Kasumi-1 (cell line): Measurements from ENCODE around the gene ERMARD.

Experiments
- DNase-seq, 2 experiments: peaks; one replicate each; lab custom pipeline; 2025; lab: John Stamatoyannopoulos, UW

Gene ERMARD

GRCh38 chr6:169802790-169803189 lies 51.4 kb downstream of the ERMARD start:
- no peak for DNase-seq

- peak; percentile 4 to 20 for DNase-seq
These were observed 51.9 kb downstream of the ERMARD start for GRCh38 chr6:169803271-169803811.

DNA sequence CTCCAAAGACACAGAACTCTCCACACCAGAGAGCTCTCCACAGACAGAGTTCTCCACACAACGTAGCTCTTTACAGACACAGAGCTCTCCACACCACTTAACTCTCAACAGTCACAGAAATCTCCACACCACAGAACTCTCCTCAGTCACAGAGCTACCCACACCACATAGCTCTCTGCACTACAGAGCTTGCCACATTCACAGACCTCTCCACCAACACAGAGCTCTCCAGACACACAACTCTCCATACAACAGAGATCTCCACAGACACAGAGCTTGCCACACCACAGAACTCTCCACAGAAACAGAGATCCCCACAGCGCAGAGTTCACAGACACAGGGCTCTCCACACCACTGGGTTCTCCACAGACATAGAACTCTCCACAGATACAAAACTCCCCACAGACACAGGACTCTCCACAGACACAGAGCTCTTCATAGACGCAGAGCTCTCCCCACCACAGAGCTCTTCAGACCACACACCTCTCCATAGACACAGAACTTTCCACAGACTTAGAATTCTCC lies 52.5 kb downstream of the ERMARD start:
- no peak for DNase-seq

DNA sequence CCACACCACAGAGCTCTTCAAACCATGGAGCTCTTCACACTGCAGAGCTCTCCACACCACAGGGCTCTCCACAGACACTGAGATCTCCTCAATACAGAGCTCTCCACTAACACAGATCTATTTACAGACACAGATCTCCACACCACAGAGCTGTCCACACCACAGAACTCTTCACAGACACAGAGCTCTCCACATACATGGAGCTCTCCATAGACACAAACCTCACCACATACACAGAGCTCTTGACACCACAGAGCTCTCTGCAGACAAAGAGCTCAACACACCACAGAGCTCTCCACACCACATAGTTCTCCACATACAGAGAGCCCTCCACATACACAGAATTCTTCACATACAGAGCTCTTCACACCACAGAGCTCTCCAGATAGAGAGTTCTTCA lies 53.0 kb downstream of the ERMARD start:
- no peak for DNase-seq

- DNase-seq = no peak
These were observed 53.9 kb downstream of the ERMARD start for GRCh38 chr6:169805242-169805838.

GRCh38 chr6:169806701-169807100 lies 55.3 kb downstream of the ERMARD start:
- DNase-seq = no peak

DNA sequence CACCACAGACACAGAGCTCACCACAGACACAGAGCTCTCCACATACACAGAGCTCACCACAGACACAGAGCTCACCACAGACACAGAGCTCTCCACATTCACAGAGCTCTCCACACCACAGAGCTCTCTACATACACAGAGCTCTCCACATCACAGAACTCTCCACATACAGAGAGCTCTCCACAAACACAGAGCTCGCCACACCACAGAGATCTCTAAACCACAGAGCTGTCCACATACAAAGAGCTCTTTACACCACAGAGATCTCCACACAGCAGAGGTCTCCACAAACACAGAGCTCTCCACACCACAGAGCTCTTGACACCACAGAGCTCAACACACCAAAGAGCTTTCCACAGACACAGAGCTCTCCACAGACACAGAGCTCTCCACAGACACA lies 55.8 kb downstream of the ERMARD start:
- DNase-seq = no peak

- no peak for DNase-seq
These were observed 56.5 kb downstream of the ERMARD start for GRCh38 chr6:169807699-169808607.

DNA sequence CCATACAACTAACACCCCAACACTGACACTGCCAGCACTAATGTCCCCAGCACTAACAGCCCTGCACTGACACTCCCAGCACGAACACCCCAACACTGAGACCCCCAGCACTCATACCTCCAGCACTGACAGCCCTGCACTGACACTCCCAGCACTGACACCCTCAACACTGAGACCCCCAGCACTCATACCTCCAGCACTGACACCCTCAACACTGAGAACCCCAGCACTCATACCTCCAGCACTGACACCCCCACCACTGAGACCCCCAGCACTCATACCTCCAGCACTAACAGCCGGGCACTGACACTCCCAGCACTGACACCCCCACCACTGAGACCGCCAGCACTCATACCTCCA lies 57.2 kb downstream of the ERMARD start:
- no peak for DNase-seq

GRCh38 chr6:169809386-169809785 lies 58.0 kb downstream of the ERMARD start:
- DNase-seq = no peak

DNA sequence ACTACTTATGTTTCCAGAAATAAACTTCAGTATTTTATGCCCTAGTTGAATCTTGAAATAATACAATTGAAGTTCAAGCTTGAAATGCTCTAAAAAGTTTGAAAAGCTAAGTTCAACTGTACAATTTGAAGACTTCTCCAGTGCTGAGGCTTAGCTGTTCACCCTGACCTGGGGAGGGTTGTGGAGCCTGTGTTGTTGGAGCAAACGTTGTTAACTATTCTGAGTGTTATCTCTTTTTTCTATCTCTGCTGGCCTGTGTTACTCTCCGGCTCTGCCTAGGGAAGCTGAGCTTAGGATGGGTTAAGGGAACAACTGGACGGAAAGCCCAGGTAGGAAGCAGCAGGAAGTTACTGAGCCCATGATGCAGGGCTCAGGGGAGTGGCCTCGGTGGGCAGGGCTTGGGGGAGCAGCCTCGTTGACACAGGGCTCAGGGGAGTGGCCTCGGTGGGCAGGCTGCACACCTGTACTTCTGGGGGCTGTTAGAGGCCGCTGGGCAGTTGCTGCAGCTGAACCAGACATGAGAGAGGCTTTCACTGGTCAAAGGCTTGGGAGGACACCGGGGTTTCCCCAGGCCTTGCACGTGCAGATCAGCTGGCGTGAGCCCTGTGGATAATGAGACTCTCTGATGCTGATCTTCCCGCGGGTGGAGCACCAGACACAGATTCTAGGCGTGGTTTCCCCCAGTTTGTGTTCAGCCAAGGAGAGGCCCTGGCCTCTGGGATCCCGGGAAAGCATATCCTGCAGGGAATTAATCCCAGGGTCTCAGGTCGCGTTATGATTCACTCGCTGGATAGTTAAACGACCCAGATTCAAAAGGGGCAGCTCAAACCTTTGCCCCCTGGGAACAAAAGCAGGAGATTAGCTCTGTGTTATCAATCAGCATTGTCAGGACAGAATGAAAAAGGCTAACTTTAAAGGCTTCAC lies 58.9 kb downstream of the ERMARD start:
- no peak for DNase-seq

DNA sequence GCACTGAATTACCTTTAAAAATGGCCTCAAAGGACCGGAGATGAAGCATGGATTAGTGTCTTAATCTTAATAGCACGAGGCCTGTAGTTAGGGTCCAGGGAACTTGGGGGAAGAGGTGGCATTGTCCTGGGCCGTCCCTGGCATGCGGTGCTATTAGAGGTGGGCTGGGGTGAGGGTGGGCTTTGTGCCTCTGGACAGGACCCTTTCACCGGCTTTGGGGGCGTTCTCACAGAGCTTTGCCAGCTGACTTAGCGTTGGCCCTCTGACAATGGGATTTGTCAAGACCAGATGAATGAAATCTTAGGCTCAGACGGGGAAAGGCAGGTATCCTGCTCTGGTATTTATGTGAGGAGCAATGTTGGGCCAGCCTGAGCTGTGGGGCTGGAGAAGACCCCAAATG lies 59.6 kb downstream of the ERMARD start:
- DNase-seq = no peak

- no peak for DNase-seq
These were observed 60.3 kb downstream of the ERMARD start for GRCh38 chr6:169811521-169812256.

GRCh38 chr6:169812257-169812644 lies 60.8 kb downstream of the ERMARD start:
- no peak for DNase-seq

- no peak for DNase-seq
These were observed 62.5 kb downstream of the ERMARD start for GRCh38 chr6:169813969-169814368.

DNA sequence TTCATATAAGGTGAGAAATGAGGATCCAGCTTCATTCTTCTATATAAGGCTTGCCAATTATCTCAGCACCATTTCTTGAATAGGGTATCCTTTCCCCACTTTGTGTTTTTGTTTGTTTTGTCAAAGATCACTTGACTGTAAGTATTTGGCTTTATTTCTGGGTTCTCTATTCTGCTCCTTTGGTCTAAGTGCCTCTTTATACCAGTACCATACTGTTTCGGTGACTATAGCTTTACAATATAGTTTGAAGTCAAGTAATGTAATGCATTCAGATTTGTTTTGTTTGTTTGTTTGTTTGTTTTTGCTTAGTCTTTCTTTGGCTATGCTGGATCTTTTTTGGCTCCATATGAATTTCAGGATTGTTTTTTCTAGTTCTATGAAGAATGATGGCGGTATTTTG lies 64.6 kb downstream of the ERMARD start:
- no peak for DNase-seq

DNA sequence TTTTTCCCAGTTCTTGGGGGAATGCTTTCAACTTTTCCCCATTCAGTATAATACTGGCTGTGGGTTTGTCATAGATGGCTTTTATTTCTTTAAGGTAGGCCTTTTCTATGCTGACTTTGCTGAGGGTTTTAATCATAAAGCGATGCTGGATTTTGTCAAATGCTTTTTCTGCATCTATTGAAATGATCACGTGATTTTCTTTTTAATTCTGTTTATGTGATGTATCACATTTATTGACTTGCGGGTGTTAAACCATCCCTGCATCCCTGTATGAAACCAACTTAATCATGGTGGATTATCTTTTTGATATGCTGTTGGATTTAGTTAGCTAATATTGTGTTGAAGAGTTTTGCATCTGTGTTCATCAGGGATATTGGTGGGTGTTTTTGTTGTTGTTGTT lies 65.6 kb downstream of the ERMARD start:
- no peak for DNase-seq

DNA sequence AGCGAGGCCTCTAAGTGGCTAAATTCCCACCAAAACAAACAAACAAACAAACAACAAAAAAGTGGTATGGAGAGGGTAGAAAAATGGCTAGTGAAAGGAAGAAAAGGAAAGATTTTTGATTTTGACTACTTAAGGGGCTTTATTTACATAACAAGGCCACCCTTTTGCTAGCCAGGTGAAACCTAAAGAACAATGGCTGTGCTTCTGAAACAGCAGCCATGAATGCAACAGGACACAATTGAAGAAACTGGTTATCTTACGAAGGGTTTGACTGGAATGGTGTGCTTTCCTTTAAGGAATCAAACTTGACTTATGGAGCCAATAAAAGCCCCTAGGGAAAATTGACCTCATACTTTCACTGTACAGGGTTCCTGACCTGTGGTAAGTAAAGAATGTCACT lies 68.9 kb downstream of the ERMARD start:
- DNase-seq = no peak

DNA sequence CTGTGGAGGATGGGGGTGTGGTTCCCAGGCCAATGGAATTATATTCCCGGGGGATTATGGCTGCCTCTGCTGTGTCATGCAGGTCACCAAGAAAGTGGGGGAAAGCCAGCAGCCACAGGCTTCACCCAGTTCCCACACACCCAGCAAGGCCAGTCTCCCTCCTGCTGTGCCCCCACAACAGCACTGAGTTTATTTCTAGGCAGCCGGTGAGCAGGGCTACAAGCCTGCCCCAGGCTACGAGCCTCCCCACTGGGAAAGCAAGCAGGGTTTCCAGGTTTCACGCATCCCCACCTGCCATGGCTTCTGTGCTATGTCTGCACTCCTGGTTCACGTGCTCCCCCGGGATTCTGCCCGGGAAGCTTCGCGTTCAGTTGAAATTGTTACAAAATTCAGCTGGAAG lies 72.6 kb downstream of the ERMARD start:
- no peak for DNase-seq

- DNase-seq = no peak
These were observed 73.6 kb downstream of the ERMARD start for GRCh38 chr6:169824848-169825557.
